HCT116 (cell line): ENCODE measurements around the gene HNF1B. TPM values are rescaled to one million over a fixed set of nuclear protein-coding genes. Genes with fewer than 3 reads are reported as not detected.
A peak's percentile ranks its signal among the peaks of the same experiment; 100 is the strongest.

Experiments used
- ATAC-seq: fragments of 200-7000 bp; cut with Tn5 transposase; 2 replicates; pipeline ENCODE4 v1.9.1; 2020; ENCODE audit warnings: mild to moderate bottlenecking, moderate library complexity
- BruUV-seq: library from RNA; stranded (reverse); fragments of 400-500 nt; replicated peaks from 2 replicates; lab custom pipeline; 2021; lab: Mats Ljungman, UMichigan
- CTCF ChIA-PET: fragments of 300-600 bp; sonication (Branson Sonifier 250); formaldehyde crosslinking; loops from one replicate; lab custom pipeline; 2021; ENCODE audit warnings: antibody characterized with exemption; lab: Charles Lee
- POLR2A ChIA-PET: fragments of 300-600, 350-600 bp; sonication (Branson Sonifier 250); formaldehyde crosslinking; loops from one replicate; lab custom pipeline; 2021; ENCODE audit warnings: antibody characterized with exemption; lab: Charles Lee
- RAD21 ChIA-PET, 2 experiments: fragments of 300-600 bp; sonication (Branson Sonifier 250); formaldehyde crosslinking; loops; one replicate each; lab custom pipeline; 2023; ENCODE audit warnings: low total read pairs in 2 of 2; ENCODE audit not compliant: uncharacterized antibody in 2 of 2, unreplicated experiment in 2 of 2, low non-redundant PET in 1 of 2; lab: Charles Lee
- DNase-seq: peaks from one replicate; pipeline ENCODE4 v3.0.0-alpha.2; 2010; ENCODE audit warnings: low read depth, low spot score
- H2AFZ ChIP-seq: fragments of 200-600 bp; shearing (Covaris generic), sonication (generic); 2 replicates; pipeline ENCODE4 v1.6.1; 2017; ENCODE audit warnings: low read depth, mixed run types, mixed read lengths, antibody characterized with exemption, low read length; ENCODE audit not compliant: poor library complexity, severe bottlenecking
- H3K27ac ChIP-seq: 2 replicates; pipeline ENCODE4 v1.5.1; 2012; ENCODE audit warnings: low read depth, low read length
- H3K27me3 ChIP-seq: fragments of 200-600 bp; sonication (generic); 2 replicates; pipeline ENCODE4 v1.6.1; 2016; ENCODE audit warnings: mixed run types, low read length, mixed read lengths; ENCODE audit not compliant: insufficient read depth
- H3K36me3 ChIP-seq, 2 experiments: fragments of 200-500 bp in 1 of 2; fragments of 200-600 bp in 1 of 2; sonication (Bioruptor generic) in 1 of 2; sonication (generic) in 1 of 2; 2 replicates each; pipeline versions ENCODE4 v1.5.1 to v1.6.1; 2014 to 2016; ENCODE audit warnings: low read length in 2 of 2, inconsistent platforms in 1 of 2, mixed read lengths in 1 of 2, mixed run types in 1 of 2; ENCODE audit not compliant: insufficient read depth in 2 of 2, control insufficient read depth in 1 of 2
- H3K4me1 ChIP-seq, 2 experiments: fragments of 200-600 bp in 1 of 2; sonication (generic) in 1 of 2; 2 replicates each; pipeline versions ENCODE4 v1.5.1 to v1.6.1; 2012 to 2017; ENCODE audit warnings: low read length in 2 of 2, inconsistent platforms in 1 of 2, mild to moderate bottlenecking in 1 of 2, mixed read lengths in 1 of 2, mixed run types in 1 of 2, moderate library complexity in 1 of 2; ENCODE audit not compliant: insufficient read depth in 2 of 2, control insufficient read depth in 1 of 2
- H3K4me2 ChIP-seq: fragments of 200-600 bp; sonication (generic); 2 replicates; pipeline ENCODE4 v1.6.1; 2017; ENCODE audit warnings: mixed run types, low read length, mixed read lengths
- H3K4me3 ChIP-seq, 2 experiments: fragments of 200-600 bp in 1 of 2; sonication (generic) in 1 of 2; replicated peaks in 1 of 2; 2 replicates each; pipeline ENCODE4 v1.5.1; 2011 to 2016; ENCODE audit warnings: low read length in 2 of 2, control low read depth in 1 of 2, low read depth in 1 of 2, mild to moderate bottlenecking in 1 of 2, mixed read lengths in 1 of 2, mixed run types in 1 of 2
- H3K79me2 ChIP-seq: fragments of 200-600 bp; sonication (generic); 2 replicates; pipeline ENCODE4 v1.6.1; 2017; ENCODE audit warnings: mild to moderate bottlenecking, mixed run types, low read length, moderate library complexity, mixed read lengths; ENCODE audit not compliant: insufficient read depth
- H3K9ac ChIP-seq: fragments of 200-600 bp; sonication (generic); 2 replicates; pipeline ENCODE4 v1.6.1; 2016; ENCODE audit warnings: low read length, mixed read lengths
- H3K9me2 ChIP-seq: fragments of 200-600 bp; sonication (generic), shearing (Covaris generic); 2 replicates; pipeline ENCODE4 v1.6.1; 2017; ENCODE audit warnings: mixed run types, mild to moderate bottlenecking, moderate library complexity; ENCODE audit not compliant: insufficient read depth
- H3K9me3 ChIP-seq, 2 experiments: fragments of 200-500 bp in 1 of 2; fragments of 200-600 bp in 1 of 2; sonication (Bioruptor generic) in 1 of 2; sonication (generic) in 1 of 2; 2 replicates each; pipeline ENCODE4 v1.6.1; 2014 to 2017; ENCODE audit warnings: low read length in 2 of 2, mixed read lengths in 2 of 2, inconsistent platforms in 1 of 2, low read depth in 1 of 2, mild to moderate bottlenecking in 1 of 2, mixed run types in 1 of 2, moderate library complexity in 1 of 2; ENCODE audit not compliant: control insufficient read depth in 1 of 2, insufficient read depth in 1 of 2
- H4K20me1 ChIP-seq: fragments of 200-600 bp; sonication (generic), shearing (Covaris generic); 2 replicates; pipeline ENCODE4 v1.6.1; 2017; ENCODE audit warnings: mixed run types, mild to moderate bottlenecking, moderate library complexity; ENCODE audit not compliant: insufficient read depth
- ATF3 ChIP-seq: IDR thresholded peaks from 2 replicates; pipeline ENCODE4 v1.6.1; 2012
- CBX3 ChIP-seq: IDR thresholded peaks from 2 replicates; pipeline ENCODE4 v1.6.1; 2012; ENCODE audit warnings: low read depth
- CTCF ChIP-seq, 3 experiments: fragments of 200-600 bp in 1 of 3; sonication (generic) in 1 of 3; IDR thresholded peaks in 2 of 3; conservative IDR thresholded peaks in 1 of 3; 2 replicates each; pipeline ENCODE4 v1.5.1; 2012 to 2017; ENCODE audit warnings: low read depth in 2 of 3, low read length in 2 of 3, antibody characterized with exemption in 1 of 3, borderline replicate concordance in 1 of 3, control low read depth in 1 of 3, mild to moderate bottlenecking in 1 of 3, mixed read lengths in 1 of 3, mixed run types in 1 of 3, moderate library complexity in 1 of 3; ENCODE audit not compliant: insufficient read depth in 1 of 3
- EGR1 ChIP-seq: IDR thresholded peaks from 2 replicates; pipeline ENCODE4 v1.6.1; 2012; ENCODE audit warnings: low read depth
- ELF1 ChIP-seq: IDR thresholded peaks from 2 replicates; pipeline ENCODE4 v1.6.1; 2012; ENCODE audit warnings: low read depth, borderline replicate concordance
- EZH2 ChIP-seq: fragments of 200-600 bp; sonication (generic); IDR thresholded peaks from 2 replicates; pipeline ENCODE4 v1.6.1; 2017; ENCODE audit warnings: antibody characterized with exemption, mixed run types
- EZH2phosphoT487 ChIP-seq: fragments of 200-600 bp; IDR thresholded peaks from 2 replicates; pipeline ENCODE4 v1.6.1; 2018; ENCODE audit warnings: antibody characterized with exemption, borderline replicate concordance
- FOSL1 ChIP-seq: IDR thresholded peaks from 2 replicates; pipeline ENCODE4 v1.6.1; 2012; ENCODE audit warnings: low read depth
- JUND ChIP-seq: IDR thresholded peaks from 2 replicates; pipeline ENCODE4 v1.6.1; 2012
- MAX ChIP-seq: IDR thresholded peaks from 2 replicates; pipeline ENCODE4 v1.6.1; 2012
- POLR2A ChIP-seq: IDR thresholded peaks from 2 replicates; pipeline ENCODE4 v1.7.0; 2011; ENCODE audit warnings: borderline replicate concordance; ENCODE audit not compliant: insufficient read depth, insufficient read length; ENCODE audit errors: extremely low read depth
- RAD21 ChIP-seq: IDR thresholded peaks from 2 replicates; pipeline ENCODE4 v1.6.1; 2012; ENCODE audit warnings: low read depth, mild to moderate bottlenecking
- REST ChIP-seq: IDR thresholded peaks from 2 replicates; pipeline ENCODE4 v1.6.1; 2012; ENCODE audit warnings: low read depth
- SIN3A ChIP-seq: IDR thresholded peaks from 2 replicates; pipeline ENCODE4 v1.6.1; 2012; ENCODE audit warnings: low read depth
- SRF ChIP-seq: IDR thresholded peaks from 2 replicates; pipeline ENCODE4 v1.6.1; 2012; ENCODE audit warnings: low read depth
- YY1 ChIP-seq: IDR thresholded peaks from 2 replicates; pipeline ENCODE4 v1.6.1; 2011; ENCODE audit warnings: low read length, low read depth, moderate library complexity, mild to moderate bottlenecking; ENCODE audit not compliant: insufficient replicate concordance; ENCODE audit errors: extremely low read depth
- ZFX ChIP-seq: fragments of 450-650 bp; IDR thresholded peaks from 2 replicates; pipeline ENCODE4 v1.6.1; 2017
- intact Hi-C: fragments of 100-400 bp; cut with micrococcal nuclease; formaldehyde crosslinking; loops from 2 replicates; pipeline ENCODE4 v1.10.0; 2022
- total RNA-seq: library from RNA; stranded (reverse); gene quantifications from one replicate; pipeline ENCODE4 v1.2.1, GENCODE V29; 2021; ENCODE audit not compliant: unreplicated experiment

HNF1B gene
- total RNA-seq, 1 experiment from 2014 or later: 3.6 TPM

GRCh38 chr17:37744633-37744927, 279 bp downstream of the HNF1B start:
- Histone ChIP-seq H3K4me2 (peak overlapping the region; percentile 81), H3K4me3 (peak overlapping the region; percentile 54 to 62), H3K27ac (peak overlapping the region; percentile 76), H3K79me2 (peaks cover 31% of the 10 kb centered on the region), H3K27me3 (no peaks in the 10 kb centered on the region), H2AFZ (no peak overlapping the region), H3K9ac (peak overlapping the region; percentile 70), H3K9me3 (no peaks in the 10 kb centered on the region), H3K4me1 (peaks cover 0 to 7% of the 10 kb centered on the region in 2 experiments; a peak in 2 of 4 replicates), H3K36me3 (no peaks in the 10 kb centered on the region), H3K9me2 (no peaks in the 10 kb centered on the region), H4K20me1 (no peaks in the 10 kb centered on the region)
- ChIA-PET POLR2A (no interaction called here), RAD21 (no interaction called here), CTCF (interaction anchor here (0.9 kb wide), 1 partner anchor 26 kb away, joined by 3 read pairs; no protein-coding TSS in a partner anchor)
- TSS peak; percentile 57 for BruUV-seq
- DNase-seq (no peak), ATAC-seq (peak; percentile 15)
- TF ChIP-seq EZH2 (no peak), YY1 (no peak), ZFX (no peak), FOSL1 (no peak), SIN3A (no peak), POLR2A (no peak), ATF3 (no peak), REST (no peak), EZH2phosphoT487 (no peak), EGR1 (no peak), CBX3 (no peak), ELF1 (no peak), MAX (no peak), CTCF (IDR thresholded peaks at IDR 0.05 in 2 of 3, conservative IDR thresholded peaks at IDR 0.05 in 1 of 3; ENCODE audit: borderline replicate concordance in 1 of 3, insufficient read depth in 1 of 3, low read depth in 2 of 3, low read length in 2 of 3) (no peak), SRF (no peak), RAD21 (no peak), JUND (no peak)
- intact Hi-C loops: loop anchor here (5.0 kb wide), 1 partner anchor 37 kb away; no protein-coding TSS in a partner anchor
